ENCODE measurements around the gene PECR. TPM values are rescaled to one million over a fixed set of nuclear protein-coding genes. Genes with fewer than 3 reads are reported as not detected.

Gene PECR
- total RNA-seq: 10.0 and 16.5 TPM in 2 replicates

DNA sequence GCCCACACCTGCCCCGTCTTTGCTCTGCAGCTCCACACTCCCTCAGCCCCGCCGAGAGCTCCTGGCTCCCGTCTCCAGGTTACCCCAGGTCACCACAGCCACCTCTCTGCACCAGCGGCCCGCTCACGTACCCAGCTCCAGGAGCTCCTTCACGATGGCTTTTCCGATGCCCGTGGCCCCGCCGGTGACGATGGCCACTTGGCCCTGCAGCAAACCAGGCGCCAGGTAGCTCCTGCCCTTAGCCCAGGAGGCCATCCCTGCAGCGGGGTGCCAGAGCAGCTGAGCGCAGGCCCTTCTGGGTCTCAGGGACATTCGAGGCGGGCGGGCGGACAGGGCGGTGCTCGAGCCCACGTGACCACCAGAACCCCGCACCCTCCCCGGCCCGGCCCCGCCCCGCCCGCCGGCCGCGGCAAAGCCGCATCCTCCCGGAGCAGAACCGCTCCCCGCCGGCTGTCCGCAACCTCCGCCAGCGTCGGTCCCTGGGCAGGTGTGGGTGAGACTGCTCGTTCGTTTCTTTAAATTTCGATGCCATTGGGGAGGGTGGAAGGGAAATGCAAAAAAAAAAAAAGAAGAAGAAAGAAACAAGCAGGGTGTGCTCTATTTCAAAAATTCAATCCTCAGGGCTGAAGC is at the start of gene PECR, which contains the start of gene TMEM169:
Gene PECR (minus strand): TSS at position 323 of the 630 bp plus-strand sequence. CDS start 68 bp downstream, at position 255.
Gene TMEM169 (plus strand): TSS at position 433 of the 630 bp plus-strand sequence. CDS start 14,045 bp downstream, outside the sequence.

DNA sequence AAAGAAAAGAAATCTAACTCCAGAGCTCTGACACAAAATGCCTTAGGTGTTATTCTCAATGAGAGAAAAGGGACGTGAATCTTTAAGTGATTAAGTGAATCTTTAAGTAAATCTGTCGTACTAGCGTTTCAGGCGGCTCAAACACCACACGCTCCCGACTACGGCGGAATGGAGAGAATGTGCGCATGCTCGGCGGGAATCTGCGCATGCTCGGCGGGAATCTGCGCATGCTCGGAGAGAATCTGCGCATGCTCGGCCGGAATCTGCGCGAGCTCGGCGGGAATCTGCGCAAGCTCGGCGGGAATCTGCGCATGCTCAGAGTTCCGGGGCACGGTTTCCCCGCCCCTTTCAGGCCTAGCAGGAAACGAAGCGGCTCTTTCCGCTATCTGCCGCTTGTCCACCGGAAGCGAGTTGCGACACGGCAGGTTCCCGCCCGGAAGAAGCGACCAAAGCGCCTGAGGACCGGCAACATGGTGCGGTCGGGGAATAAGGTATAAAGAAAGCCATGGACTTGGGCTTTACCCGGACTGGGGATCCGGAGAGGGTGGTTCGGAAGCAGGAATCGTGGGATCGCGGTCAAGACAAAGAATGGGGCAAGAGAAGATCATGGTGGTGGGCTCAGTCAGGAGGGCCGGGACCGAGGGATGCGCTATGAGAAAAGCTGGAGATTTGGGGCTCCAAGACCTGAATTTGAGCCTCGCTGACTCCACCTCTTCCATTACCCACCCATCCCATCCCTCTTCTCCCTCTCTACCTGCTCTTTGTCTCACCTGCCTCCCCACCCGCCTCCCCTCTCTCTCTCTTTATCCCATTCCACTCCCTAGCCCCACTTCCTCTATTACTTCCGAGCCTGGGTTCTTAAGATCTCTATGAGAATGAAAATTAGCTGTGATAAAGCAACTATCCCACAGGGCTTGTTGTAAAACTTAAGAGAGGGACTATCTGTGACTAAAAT is 27.6 kb upstream of the PECR start, which contains the start of gene XRCC5:
Gene XRCC5 (plus strand): TSS at position 382 of the 955 bp plus-strand sequence. CDS start 89 bp downstream, at position 471.

DNA sequence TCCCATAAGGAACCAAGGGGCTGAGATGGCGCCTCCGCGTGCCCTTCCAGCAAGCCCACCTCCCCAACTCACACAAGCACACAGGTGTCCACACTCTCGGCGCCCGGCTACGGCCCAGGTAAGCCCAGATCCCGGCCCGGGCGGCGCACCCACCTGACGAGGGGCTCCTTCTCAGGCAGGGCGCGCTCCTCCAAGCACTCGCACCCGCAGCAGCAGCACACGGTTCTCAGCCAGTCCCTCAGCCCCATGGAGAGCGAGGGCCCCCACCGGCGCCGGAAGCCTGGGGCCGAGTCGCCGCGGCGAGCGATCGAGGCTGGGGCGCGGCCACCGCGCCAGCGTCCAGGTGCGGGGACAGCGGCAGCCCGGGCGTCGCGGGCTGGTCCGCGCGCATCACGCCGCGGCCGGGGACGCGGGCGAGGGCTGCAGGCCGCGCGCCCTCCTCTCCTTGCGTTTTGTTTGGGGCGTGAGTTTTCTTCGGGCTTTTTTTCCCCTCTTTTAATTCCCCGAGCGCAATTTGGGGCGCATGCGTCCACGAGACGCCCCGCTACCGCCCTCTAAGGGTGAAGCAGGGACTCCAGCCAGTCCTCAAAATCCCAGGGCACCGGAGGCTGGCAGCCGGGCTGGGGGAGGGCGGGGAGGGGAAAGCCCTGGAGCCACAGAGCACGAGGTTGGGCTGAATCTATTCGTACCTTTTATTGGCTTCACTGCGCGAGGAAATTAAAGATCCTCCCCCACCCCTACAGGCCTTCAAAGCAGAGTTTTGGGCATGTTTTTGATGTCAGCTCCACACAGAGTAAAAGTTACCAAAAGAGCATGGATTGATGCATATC is 68.3 kb downstream of the PECR start, which contains the start of gene MREG:
Gene MREG (minus strand): TSS at position 472 of the 830 bp plus-strand sequence. CDS start 224 bp downstream, at position 248.

Other genes starting within 250 kb of the PECR start
- 1.8 and 2.7 TPM in 2 replicates for gene MREG, start 68.3 kb downstream of the PECR start, total RNA-seq
- 0.37 TPM in 1 of 2 replicates, not detected in the other for gene TMEM169, start 110 bp upstream of the PECR start, total RNA-seq
- 223 and 305 TPM in 2 replicates for gene XRCC5, start 27.5 kb upstream of the PECR start, total RNA-seq

Measured in subcutaneous preadipocyte (primary cell).